GM19467 (cell line): ENCODE measurements around the gene CNOT6.
A peak's percentile ranks its signal among the peaks of the same experiment; 100 is the strongest.
"Not testable (repeated sequence)": the region's sequence is repeated elsewhere in the genome, so short reads cannot be mapped to it uniquely, and the experiment has no call there.

ENCODE experiments used
- ATAC-seq: cut with Tn5 transposase; IDR thresholded peaks from one replicate; pipeline ENCODE4 v1.9.1; 2021; ENCODE audit warnings: mild to moderate bottlenecking, moderate library complexity; ENCODE audit not compliant: unreplicated experiment

The CNOT6 gene

GRCh38 chr5:180515974-180516373, 21.8 kb downstream of the CNOT6 start:
- not testable (repeated sequence) for ATAC-seq

GRCh38 chr5:180516440-180516839, 22.3 kb downstream of the CNOT6 start:
- ATAC-seq: no peak

GRCh38 chr5:180519098-180519497, 24.9 kb downstream of the CNOT6 start:
- no peak for ATAC-seq

DNA sequence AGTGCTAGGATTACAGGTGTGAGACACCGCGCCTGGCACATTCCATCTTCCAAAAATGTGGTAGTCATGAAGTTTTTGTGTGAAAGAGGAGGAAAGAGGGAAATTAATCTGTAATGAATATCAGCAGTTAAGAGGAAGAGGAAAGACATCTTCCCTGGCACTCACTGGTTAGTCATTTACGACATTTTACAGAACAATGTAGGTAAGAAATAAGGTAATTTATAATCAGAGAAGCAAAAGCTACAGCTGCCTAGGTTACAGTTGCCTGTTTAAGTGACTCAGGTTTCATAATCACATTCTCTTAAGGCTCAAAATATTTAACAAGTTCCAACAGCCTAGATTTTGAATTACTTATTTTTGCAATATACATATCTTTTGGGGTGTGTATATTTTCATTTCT, 26.9 kb downstream of the CNOT6 start:
- no peak for ATAC-seq

DNA sequence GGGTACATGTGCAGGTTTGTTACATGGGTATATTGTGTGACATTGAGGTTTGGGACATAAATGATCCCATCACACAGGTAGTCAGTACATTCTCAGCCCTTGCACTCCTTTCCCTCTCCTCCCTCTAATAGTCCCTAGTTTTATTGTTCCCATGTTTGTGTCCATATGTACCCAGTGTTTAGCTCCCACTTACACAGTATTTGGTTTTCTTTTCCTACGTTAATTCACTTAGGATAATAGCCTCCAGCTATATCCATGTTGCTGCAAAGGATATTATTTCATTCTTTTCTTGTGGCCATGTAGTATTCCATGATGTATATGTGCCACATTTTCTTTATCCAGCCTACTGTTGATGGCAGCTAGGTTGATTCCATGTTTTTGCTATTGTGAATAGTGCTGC, 27.4 kb downstream of the CNOT6 start:
- ATAC-seq: no peak

DNA sequence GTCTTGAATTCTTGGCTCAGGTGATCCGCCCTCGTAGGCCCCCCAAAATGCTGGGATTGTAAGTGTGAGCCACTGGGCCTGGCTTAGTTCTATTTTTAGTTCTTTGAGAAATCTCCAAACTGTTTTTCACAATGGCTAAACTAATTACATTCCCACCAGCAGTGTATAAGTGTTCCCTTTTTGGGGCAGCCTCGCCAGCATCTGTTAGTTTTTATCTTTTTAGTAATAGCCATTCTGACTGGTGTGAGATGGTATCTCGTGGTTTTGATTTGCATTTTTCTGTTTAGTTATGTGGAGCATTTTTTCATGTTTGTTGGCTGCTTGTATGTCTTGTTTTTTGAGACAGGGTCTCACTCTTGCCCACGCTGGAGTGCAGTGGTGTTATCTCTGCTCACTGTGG, 28.2 kb downstream of the CNOT6 start:
- no peak for ATAC-seq

GRCh38 chr5:180523629-180524466, 29.7 kb downstream of the CNOT6 start:
- no peak for ATAC-seq

DNA sequence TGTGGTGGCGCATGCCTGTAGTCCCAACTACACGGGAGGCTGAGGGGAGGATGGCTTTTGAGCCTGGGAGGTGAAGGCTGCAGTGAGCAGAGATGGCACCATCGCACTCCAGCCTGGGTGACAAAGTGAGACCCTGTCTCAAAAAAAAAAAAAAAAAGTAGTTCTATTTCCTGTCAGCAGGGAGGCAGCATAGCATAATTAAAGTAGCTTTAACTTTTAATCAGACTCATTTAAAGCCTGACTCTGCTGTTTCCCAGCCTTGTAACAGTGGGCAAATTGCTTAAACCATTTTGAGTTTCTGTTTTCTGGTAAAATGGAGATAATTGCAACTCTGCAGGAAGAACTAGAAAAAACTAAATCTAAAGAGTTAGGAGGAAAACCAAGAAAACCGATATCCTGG, 31.2 kb downstream of the CNOT6 start:
- no peak for ATAC-seq

DNA sequence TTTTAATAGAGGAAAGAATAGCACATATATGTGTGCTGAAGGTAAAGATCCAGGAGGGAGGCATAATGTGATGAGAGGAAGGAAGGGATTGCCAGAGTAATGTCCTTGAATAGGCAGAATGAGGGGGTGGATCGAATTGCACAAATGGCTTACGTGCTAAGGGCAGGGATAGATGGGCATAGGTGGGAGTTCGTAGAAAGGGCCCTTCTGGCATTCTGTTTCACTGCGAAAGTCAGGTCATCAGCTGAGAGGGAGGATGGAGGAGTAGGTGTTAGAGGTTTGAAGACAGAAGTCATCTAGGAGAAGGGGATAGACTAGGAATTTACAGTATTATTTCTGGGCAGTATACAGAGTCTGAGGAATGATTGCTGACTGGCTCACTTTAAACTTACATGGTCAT, 32.1 kb downstream of the CNOT6 start:
- no peak for ATAC-seq

GRCh38 chr5:180527659-180528058, 33.5 kb downstream of the CNOT6 start:
- no peak for ATAC-seq

GRCh38 chr5:180531036-180531585, 36.9 kb downstream of the CNOT6 start:
- not testable (repeated sequence) for ATAC-seq

GRCh38 chr5:180532268-180532667, 38.1 kb downstream of the CNOT6 start:
- ATAC-seq: no peak

GRCh38 chr5:180533845-180534244, 39.7 kb downstream of the CNOT6 start:
- no peak for ATAC-seq

DNA sequence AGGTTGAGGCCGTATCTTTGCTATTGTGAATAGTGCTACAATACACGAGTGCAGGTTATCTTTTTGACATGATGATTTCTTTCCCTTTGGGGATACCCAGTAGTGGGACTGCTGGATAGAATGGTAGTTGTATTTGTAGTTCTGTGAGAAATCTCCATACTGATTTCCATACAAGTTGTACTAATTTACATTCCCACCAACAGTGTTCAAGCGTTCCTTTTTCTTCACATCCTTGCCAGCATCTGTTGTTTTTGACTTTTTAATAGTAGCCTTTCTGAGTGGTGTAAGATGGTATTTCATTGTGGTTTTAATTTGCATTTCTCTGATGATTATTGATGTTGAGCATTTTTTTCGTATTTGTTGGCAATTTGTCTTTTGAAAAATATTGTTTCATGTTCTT, 41.4 kb downstream of the CNOT6 start:
- no peak for ATAC-seq

- peak; percentile 72 for ATAC-seq
Observed at GRCh38 chr5:180540050-180540694, 46.0 kb downstream of the CNOT6 start.

DNA sequence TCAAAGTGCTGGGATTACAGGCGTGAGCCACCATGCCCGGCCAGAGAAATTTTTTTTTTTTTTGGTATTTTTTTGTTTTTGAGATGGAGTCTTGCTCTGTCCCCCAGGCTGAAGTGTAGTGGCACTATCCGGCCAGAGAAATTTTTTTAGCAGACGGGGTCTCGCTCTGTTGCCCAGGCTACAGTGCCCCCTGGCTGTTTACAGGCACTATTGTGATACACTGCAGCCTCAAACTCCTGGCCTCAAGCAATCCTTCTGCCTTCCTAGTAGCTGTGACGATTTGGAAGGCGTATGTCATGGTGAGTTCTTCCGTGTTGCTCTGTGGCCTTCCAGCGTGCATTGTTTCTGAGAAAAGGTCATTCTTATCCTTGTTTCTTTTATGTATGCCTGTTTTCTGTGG, 47.5 kb downstream of the CNOT6 start:
- no peak for ATAC-seq

DNA sequence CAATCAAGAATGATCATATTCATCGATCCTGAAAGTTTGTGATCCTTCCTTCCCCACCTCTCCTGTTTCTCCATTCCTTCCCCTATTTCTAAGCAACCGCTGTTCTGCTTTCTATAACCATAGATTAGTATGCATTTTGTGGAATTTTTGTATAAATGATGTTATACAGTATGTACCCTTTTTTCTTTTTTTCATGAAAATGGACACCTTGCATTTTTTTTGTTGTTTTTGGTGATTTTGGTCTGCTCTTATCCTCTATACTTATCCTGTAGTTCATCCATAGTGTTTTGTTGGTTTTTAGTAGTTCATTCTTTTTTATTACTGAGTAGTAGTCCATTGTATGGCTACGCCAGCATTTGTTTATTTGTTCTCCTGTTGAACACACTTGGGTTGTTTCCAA, 51.1 kb downstream of the CNOT6 start:
- ATAC-seq: no peak

- no peak for ATAC-seq
Observed at GRCh38 chr5:180548563-180548962, 54.4 kb downstream of the CNOT6 start.

DNA sequence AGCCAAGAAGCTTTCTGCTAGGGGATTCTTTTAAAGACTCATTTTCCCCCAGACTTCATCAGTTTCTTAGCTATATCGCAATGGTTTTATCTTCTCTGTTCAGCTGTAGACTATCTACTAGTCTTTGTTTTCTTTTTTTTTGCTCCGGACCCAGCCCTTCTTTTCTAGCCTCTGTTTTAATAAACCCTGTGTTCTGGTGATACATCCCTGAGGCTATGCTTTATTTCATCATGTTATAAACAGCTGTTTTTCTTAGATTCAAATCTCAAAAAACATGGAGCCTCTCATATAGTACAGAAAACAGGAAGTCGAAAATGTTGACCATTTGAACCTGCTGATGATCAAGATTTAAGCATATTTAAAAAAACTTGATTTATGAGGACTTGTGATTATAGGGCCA, 59.4 kb downstream of the CNOT6 start:
- no peak for ATAC-seq

GRCh38 chr5:180555168-180555921, 61.2 kb downstream of the CNOT6 start:
- no peak for ATAC-seq

- no peak for ATAC-seq
Observed at GRCh38 chr5:180557217-180557809, 63.1 kb downstream of the CNOT6 start.
